NCI-H2107 treated with DMSO at 0.1 percent for 48 hours (cell line): ENCODE data around the gene RARB.
A peak's percentile ranks its signal among the peaks of the same experiment; 100 is the strongest.

Experiments used
- DNase-seq: peaks from one replicate; lab custom pipeline; 2025; ENCODE audit not compliant: unreplicated experiment; lab: John Stamatoyannopoulos, UW

RARB gene

GRCh38 chr3:25427942-25428788 is at the start of gene RARB:
Gene RARB (plus strand): TSS chr3:25428263. CDS start chr3:25428732, 469 bp downstream.
- no peak for DNase-seq

GRCh38 chr3:25378786-25379311 is 49.2 kb upstream of the RARB start:
- DNase-seq, result no peak

- DNase-seq, result no peak
These were observed 47.8 kb upstream of the RARB start for GRCh38 chr3:25380222-25380739.

GRCh38 chr3:25381083-25381482 is 47.0 kb upstream of the RARB start:
- DNase-seq, result no peak

- DNase-seq, result no peak
These were observed 43.6 kb upstream of the RARB start for GRCh38 chr3:25384471-25384870.

GRCh38 chr3:25385807-25386460 is 42.1 kb upstream of the RARB start:
- DNase-seq, result no peak

GRCh38 chr3:25386686-25387255 is 41.3 kb upstream of the RARB start:
- no peak for DNase-seq

GRCh38 chr3:25390605-25391004 is 37.5 kb upstream of the RARB start:
- DNase-seq, result no peak

GRCh38 chr3:25396251-25396650 is 31.8 kb upstream of the RARB start:
- DNase-seq, result no peak

- DNase-seq, result no peak
These were observed 31.4 kb upstream of the RARB start for GRCh38 chr3:25396686-25397085.

GRCh38 chr3:25397150-25397549 is 30.9 kb upstream of the RARB start:
- no peak for DNase-seq

- DNase-seq, result no peak
These were observed 27.5 kb upstream of the RARB start for GRCh38 chr3:25400587-25400986.

- no peak for DNase-seq
These were observed 24.1 kb upstream of the RARB start for GRCh38 chr3:25403968-25404367.

GRCh38 chr3:25404569-25404968 is 23.5 kb upstream of the RARB start:
- peak; percentile 25 for DNase-seq

- DNase-seq, result no peak
These were observed 22.7 kb upstream of the RARB start for GRCh38 chr3:25405335-25405734.

GRCh38 chr3:25410703-25411102 is 17.4 kb upstream of the RARB start:
- DNase-seq, result no peak

- no peak for DNase-seq
These were observed 15.8 kb upstream of the RARB start for GRCh38 chr3:25412269-25412668.

GRCh38 chr3:25416176-25416575 is 11.9 kb upstream of the RARB start:
- DNase-seq, result no peak

GRCh38 chr3:25418596-25418995 is 9.5 kb upstream of the RARB start:
- DNase-seq, result no peak

GRCh38 chr3:25419251-25419650 is 8.8 kb upstream of the RARB start:
- DNase-seq, result no peak

- DNase-seq, result no peak
These were observed 7.9 kb upstream of the RARB start for GRCh38 chr3:25420147-25420546.

- no peak for DNase-seq
These were observed 7.2 kb upstream of the RARB start for GRCh38 chr3:25420885-25421284.
